Neuronal stem cell (in vitro differentiated cells): ENCODE results near the gene NQO2.

ENCODE experiments used
- DNase-seq: peaks from one replicate; pipeline ENCODE4 v3.0.0-alpha.2; 2013; ENCODE audit warnings: low spot score
- H2AFZ ChIP-seq: one replicate; pipeline ENCODE4 v1.6.1; 2013; ENCODE audit warnings: mild to moderate bottlenecking, low read length, inconsistent platforms
- H2AK5ac ChIP-seq: 2 replicates; pipeline ENCODE4 v1.6.1; 2013; ENCODE audit warnings: low read depth, mild to moderate bottlenecking, inconsistent platforms, low read length, moderate library complexity, mixed read lengths
- H2BK120ac ChIP-seq: 2 replicates; pipeline ENCODE4 v1.6.1; 2013; ENCODE audit warnings: low read depth, mild to moderate bottlenecking, inconsistent platforms, low read length, moderate library complexity, mixed read lengths
- H2BK12ac ChIP-seq: one replicate; pipeline ENCODE4 v1.6.1; 2013; ENCODE audit warnings: low read length, inconsistent platforms
- H2BK15ac ChIP-seq: 2 replicates; pipeline ENCODE4 v1.6.1; 2013; ENCODE audit warnings: mild to moderate bottlenecking, low read length, inconsistent platforms, mixed read lengths
- H2BK5ac ChIP-seq: one replicate; pipeline ENCODE4 v1.6.1; 2013; ENCODE audit warnings: inconsistent platforms, mild to moderate bottlenecking, low read length, moderate library complexity
- H3K14ac ChIP-seq: one replicate; pipeline ENCODE4 v1.6.1; 2013; ENCODE audit warnings: low read length, inconsistent platforms
- H3K18ac ChIP-seq: 2 replicates; pipeline ENCODE4 v1.6.1; 2013; ENCODE audit warnings: low read length, inconsistent platforms
- H3K23ac ChIP-seq: 2 replicates; pipeline ENCODE4 v1.6.1; 2013; ENCODE audit warnings: low read depth, mild to moderate bottlenecking, mixed read lengths, low read length, inconsistent platforms; ENCODE audit not compliant: poor library complexity
- H3K27ac ChIP-seq: replicated peaks from 3 replicates; pipeline ENCODE4 v1.5.1; 2013; ENCODE audit warnings: low read length, inconsistent platforms
- H3K27me3 ChIP-seq, 3 experiments: 2 replicates each; pipeline ENCODE4 v1.6.1; 2013; ENCODE audit warnings: low read length in 3 of 3, mild to moderate bottlenecking in 2 of 3, inconsistent platforms in 1 of 3, low read depth in 1 of 3, mixed read lengths in 1 of 3, moderate library complexity in 1 of 3; ENCODE audit not compliant: control insufficient read depth in 3 of 3, insufficient read depth in 3 of 3
- H3K36me3 ChIP-seq, 2 donors: replicated peaks in 1 of 2; 2 replicates each; pipeline ENCODE4 v1.6.1; 2013; ENCODE audit warnings: low read length in 2 of 2; ENCODE audit not compliant: control insufficient read depth in 2 of 2, insufficient read depth in 2 of 2
- H3K4ac ChIP-seq: 2 replicates; pipeline ENCODE4 v1.6.1; 2013; ENCODE audit warnings: inconsistent platforms, mild to moderate bottlenecking, low read length, moderate library complexity
- H3K4me1 ChIP-seq, 2 donors: 1 replicate in 1 of 2; 2 replicates in 1 of 2; pipeline ENCODE4 v1.6.1; 2013; ENCODE audit warnings: low read length in 2 of 2, low read depth in 1 of 2; ENCODE audit not compliant: control insufficient read depth in 2 of 2, insufficient read depth in 1 of 2
- H3K4me2 ChIP-seq: one replicate; pipeline ENCODE4 v1.6.1; 2013; ENCODE audit warnings: mild to moderate bottlenecking, low read length, inconsistent platforms; ENCODE audit not compliant: insufficient read depth, poor library complexity, severe bottlenecking
- H3K4me3 ChIP-seq, 2 donors: 2 replicates each; pipeline ENCODE4 v1.5.1; 2013; ENCODE audit warnings: low read length in 2 of 2, mild to moderate bottlenecking in 2 of 2, inconsistent platforms in 1 of 2, moderate library complexity in 1 of 2
- H3K79me1 ChIP-seq: one replicate; pipeline ENCODE4 v1.6.1; 2013; ENCODE audit warnings: low read depth, mild to moderate bottlenecking, inconsistent platforms, low read length, moderate library complexity
- H3K9ac ChIP-seq: one replicate; pipeline ENCODE4 v1.6.1; 2013; ENCODE audit warnings: mild to moderate bottlenecking, low read depth, low read length, inconsistent platforms; ENCODE audit not compliant: poor library complexity
- H3K9me3 ChIP-seq, 2 donors: replicated peaks in 1 of 2; 2 replicates each; pipeline versions ENCODE3 to v1.6.1; 2013; ENCODE audit warnings: low read length in 2 of 2, mild to moderate bottlenecking in 2 of 2, inconsistent platforms in 1 of 2, low read depth in 1 of 2, mixed read lengths in 1 of 2, moderate library complexity in 1 of 2; ENCODE audit not compliant: control insufficient read depth in 2 of 2, insufficient read depth in 1 of 2
- H4K8ac ChIP-seq: one replicate; pipeline ENCODE4 v1.6.1; 2013; ENCODE audit warnings: low read depth, mild to moderate bottlenecking, inconsistent platforms, low read length, moderate library complexity
- H4K91ac ChIP-seq: one replicate; pipeline ENCODE4 v1.6.1; 2013; ENCODE audit warnings: low read length, low read depth, mild to moderate bottlenecking, inconsistent platforms; ENCODE audit not compliant: poor library complexity
- WGBS, 2 donors: extraction: QIAGEN DNeasy Blood & Tissue Kit; methylation state at CpG; one replicate each; pipeline ENCODE4 v1.1.7; 2013; ENCODE audit warnings: missing lambda C conversion rate in 2 of 2, mixed read lengths in 1 of 2; ENCODE audit not compliant: insufficient read length in 2 of 2, insufficient replicate concordance in 1 of 2; ENCODE audit errors: extremely low coverage in 2 of 2; 5-methylcytosine and 5-hydroxymethylcytosine counted together

NQO2 gene

DNA sequence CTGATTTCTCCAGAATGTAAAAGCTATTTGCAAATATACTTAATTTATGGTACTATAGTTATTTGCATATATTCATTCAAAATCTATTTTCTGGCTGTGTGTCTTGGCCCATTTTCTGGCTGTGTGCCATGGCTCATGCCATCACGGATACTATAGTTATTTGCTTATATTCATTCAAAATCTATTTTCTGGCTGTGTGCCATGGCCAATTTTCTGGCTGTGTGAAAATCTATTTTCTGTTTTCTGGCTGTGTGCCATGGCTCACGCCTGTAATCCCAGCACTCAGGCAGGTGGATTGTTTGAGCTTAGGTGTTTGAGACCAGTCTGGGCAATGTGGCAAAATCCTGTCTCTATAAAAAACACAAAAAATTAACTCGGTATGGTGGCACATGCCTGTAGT, 39.7 kb downstream of the NQO2 start:
- no peaks in the 10 kb centered on the region for H3K36me3 ChIP-seq
- peaks cover 1 to 2% of the 10 kb centered on the region in 2 donors for H3K9me3 ChIP-seq
- H3K4ac ChIP-seq = no peak overlapping the region
- no peak overlapping the region for H4K8ac ChIP-seq
- no peak overlapping the region for H2BK5ac ChIP-seq
- H3K79me1 ChIP-seq = no peaks in the 10 kb centered on the region
- H3K9ac ChIP-seq = no peak overlapping the region
- H3K14ac ChIP-seq = no peak overlapping the region
- no peak overlapping the region for H3K23ac ChIP-seq
- peak overlapping the region; percentile 62 for H3K18ac ChIP-seq
- peak overlapping the region; percentile 22 for H2AK5ac ChIP-seq
- DNase-seq = no peak
- H3K4me2 ChIP-seq = no peak overlapping the region
- H2BK15ac ChIP-seq = no peak overlapping the region
- no CpG with 5 or more reads among the region's 3 CpGs for WGBS, 2 donors
- no peak overlapping the region for H3K27ac ChIP-seq
- H2BK120ac ChIP-seq = no peak overlapping the region
- no peak overlapping the region for H4K91ac ChIP-seq
- no peak overlapping the region for H3K4me3 ChIP-seq
- peaks cover 0 to 10% of the 10 kb centered on the region in 2 donors for H3K4me1 ChIP-seq
- H2BK12ac ChIP-seq = no peak overlapping the region
- no peak overlapping the region for H2AFZ ChIP-seq
- peaks cover 0 to 3% (median 0%) of the 10 kb centered on the region in 3 experiments for H3K27me3 ChIP-seq

DNA sequence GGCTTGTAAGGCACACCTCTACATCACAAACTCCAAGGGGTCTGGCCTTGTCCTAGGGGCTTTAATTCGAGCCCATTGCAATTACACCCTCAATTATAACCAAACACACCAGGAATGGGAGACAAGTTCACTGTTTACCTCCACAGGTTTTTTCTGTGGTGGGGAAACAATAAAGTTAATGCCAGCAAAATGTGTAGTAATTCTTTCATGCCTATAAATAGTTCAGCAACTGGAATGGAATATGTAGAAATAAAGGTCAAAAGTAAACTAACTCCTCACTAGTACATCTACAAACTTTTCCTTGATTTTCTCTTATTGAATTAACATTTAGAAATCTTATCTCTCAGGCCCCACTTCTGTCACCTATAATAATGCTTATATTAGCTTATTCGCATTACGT, 41.5 kb downstream of the NQO2 start:
- Histone ChIP-seq H3K27me3 (peaks cover 0 to 12% (median 0%) of the 10 kb centered on the region in 3 experiments), H3K36me3 (no peaks in the 10 kb centered on the region), H3K14ac (no peak overlapping the region), H2BK15ac (no peak overlapping the region), H3K27ac (peak overlapping the region; percentile 91), H3K18ac (peak overlapping the region; percentile 77), H2AFZ (no peak overlapping the region), H4K91ac (no peak overlapping the region), H3K4me3 (no peak overlapping the region), H2BK12ac (no peak overlapping the region), H3K4me2 (no peak overlapping the region), H2BK120ac (no peak overlapping the region), H3K9me3 (no peaks in the 10 kb centered on the region), H3K4me1 (peaks cover 0 to 10% of the 10 kb centered on the region in 2 donors), H3K23ac (no peak overlapping the region), H3K9ac (no peak overlapping the region), H2AK5ac (no peak overlapping the region), H3K79me1 (no peaks in the 10 kb centered on the region), H3K4ac (no peak overlapping the region), H2BK5ac (no peak overlapping the region), H4K8ac (no peak overlapping the region)
- WGBS, 2 donors = no CpG with 5 or more reads among the region's 3 CpGs
- no peak for DNase-seq

DNA sequence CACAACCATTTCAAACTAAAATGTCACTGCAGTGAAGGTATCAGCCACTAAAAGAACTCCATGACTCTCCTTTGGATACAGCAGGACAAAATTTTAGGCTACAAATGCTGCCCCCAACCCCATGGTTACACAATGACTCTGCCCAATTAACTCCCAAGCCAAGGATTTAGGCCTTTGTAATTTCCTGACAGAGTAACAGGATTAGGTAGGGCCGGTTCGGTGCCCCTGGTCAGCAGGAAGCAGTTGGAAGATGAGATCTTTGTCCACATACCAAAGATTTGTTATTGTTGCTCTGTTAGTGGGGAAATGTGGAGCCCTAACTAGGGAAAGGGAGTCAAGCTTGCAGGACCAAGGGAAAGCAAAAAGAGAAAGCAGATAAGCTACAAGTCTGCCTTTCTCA, 41.9 kb downstream of the NQO2 start:
- H4K91ac ChIP-seq = no peak overlapping the region
- H3K27ac ChIP-seq = peak overlapping the region; percentile 91
- no peak overlapping the region for H3K4me3 ChIP-seq
- H2BK120ac ChIP-seq = no peak overlapping the region
- peaks cover 0 to 8% of the 10 kb centered on the region in 2 donors for H3K4me1 ChIP-seq
- H2AFZ ChIP-seq = no peak overlapping the region
- no peak overlapping the region for H3K9ac ChIP-seq
- no peak overlapping the region for H3K14ac ChIP-seq
- no peak overlapping the region for H2BK15ac ChIP-seq
- no peak overlapping the region for H2BK5ac ChIP-seq
- no peak overlapping the region for H2BK12ac ChIP-seq
- no peak overlapping the region for H4K8ac ChIP-seq
- no peaks in the 10 kb centered on the region for H3K36me3 ChIP-seq
- WGBS, 2 donors = no CpG with 5 or more reads among the region's 2 CpGs
- H2AK5ac ChIP-seq = no peak overlapping the region
- H3K27me3 ChIP-seq = peaks cover 0 to 12% (median 0%) of the 10 kb centered on the region in 3 experiments
- H3K4me2 ChIP-seq = peak overlapping the region; percentile 34
- H3K23ac ChIP-seq = no peak overlapping the region
- H3K18ac ChIP-seq = no peak overlapping the region
- H3K4ac ChIP-seq = no peak overlapping the region
- no peaks in the 10 kb centered on the region for H3K79me1 ChIP-seq
- no peaks in the 10 kb centered on the region for H3K9me3 ChIP-seq
- peak; percentile 67 for DNase-seq

DNA sequence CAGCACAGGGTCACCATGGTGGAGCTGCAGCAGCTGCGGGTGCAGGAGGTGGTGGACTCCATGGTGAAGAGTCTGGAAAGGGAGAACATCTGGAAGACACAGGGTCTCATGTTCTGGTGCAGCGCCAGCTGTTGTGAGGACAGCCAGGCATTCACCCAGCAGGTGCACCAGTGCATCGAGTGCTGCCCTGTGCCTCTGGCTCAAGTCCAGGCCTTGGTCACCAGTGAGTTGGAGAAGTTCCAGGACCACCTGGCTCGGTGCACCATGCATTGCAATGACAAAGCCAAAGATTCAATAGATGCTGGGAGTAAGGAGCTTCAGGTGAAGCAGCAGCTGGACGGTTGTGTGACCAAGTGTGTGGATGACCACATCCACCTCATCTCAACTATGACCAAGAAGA, 45.7 kb downstream of the NQO2 start:
- Histone ChIP-seq H3K18ac (peak overlapping the region; percentile 24), H3K9ac (no peak overlapping the region), H4K8ac (no peak overlapping the region), H2AK5ac (peak overlapping the region; percentile 60), H3K79me1 (no peaks in the 10 kb centered on the region), H2BK15ac (no peak overlapping the region), H3K27ac (no peak overlapping the region), H2BK120ac (no peak overlapping the region), H3K27me3 (peaks cover 0 to 25% (median 0%) of the 10 kb centered on the region in 3 experiments), H3K4me2 (no peak overlapping the region), H3K14ac (no peak overlapping the region), H3K4me1 (peaks cover 0 to 4% of the 10 kb centered on the region in 2 donors), H3K4me3 (peak overlapping the region in 1 of 2 donors; percentile 42), H4K91ac (no peak overlapping the region), H2AFZ (no peak overlapping the region), H2BK12ac (peak overlapping the region; percentile 63), H3K36me3 (no peaks in the 10 kb centered on the region), H3K9me3 (peaks cover 0 to 2% of the 10 kb centered on the region in 2 donors), H3K23ac (no peak overlapping the region), H3K4ac (no peak overlapping the region), H2BK5ac (no peak overlapping the region)
- DNase-seq = no peak
- no CpG with 5 or more reads among the region's 5 CpGs for WGBS, 2 donors
